Colonic mucosa (tissue), 4 donors: ENCODE results near the gene BANP. TPM values are rescaled to one million over a fixed set of nuclear protein-coding genes. Genes with fewer than 3 reads are reported as not detected.
"Not testable (repeated sequence)": the region's sequence is repeated elsewhere in the genome, so short reads cannot be mapped to it uniquely, and the experiment has no call there.

Experiments
- DNase-seq: peaks from one replicate; pipeline ENCODE4 v3.0.0-alpha.2; 2020
- H3K27ac ChIP-seq: fragments of 200-600 bp; one replicate; pipeline ENCODE4 v1.8.0; 2021
- H3K27me3 ChIP-seq: fragments of 200-600 bp; one replicate; pipeline ENCODE4 v1.8.0; 2021
- H3K36me3 ChIP-seq: fragments of 200-600 bp; one replicate; pipeline ENCODE4 v1.8.0; 2021
- H3K4me1 ChIP-seq: fragments of 200-600 bp; one replicate; pipeline ENCODE4 v1.8.0; 2021; ENCODE audit warnings: mild to moderate bottlenecking
- H3K4me3 ChIP-seq: fragments of 200-600 bp; one replicate; pipeline ENCODE4 v1.8.0; 2021
- H3K9ac ChIP-seq, 2 donors: one replicate each; pipeline ENCODE4 v1.7.0; 2013; ENCODE audit warnings: control low read depth in 2 of 2, low read depth in 2 of 2, low read length in 2 of 2
- H3K9me3 ChIP-seq: fragments of 200-600 bp; one replicate; pipeline ENCODE4 v1.8.0; 2021
- CTCF ChIP-seq: fragments of 200-600 bp; IDR thresholded peaks from one replicate; pipeline ENCODE4 v1.8.0; 2022; ENCODE audit warnings: antibody characterized with exemption, mild to moderate bottlenecking
- intact Hi-C: fragments of 100-400 bp; cut with DNase I; formaldehyde crosslinking; loops from one replicate; pipeline ENCODE4 v1.14.1; 2022
- total RNA-seq, 2 donors: library from RNA; stranded (reverse); fragmentation: NEBNext Ultra II Directional in 1 of 2; extraction: Animal tissue kit (Norgen Biotek cat#: 25700) in 1 of 2; gene quantifications; one replicate each; pipeline ENCODE4 v1.2.1, GENCODE V29; 2021
- donor health status: healthy.
- donor health status: DM: no; HTN: no; CAD: no.
- donor health status: DM: no; HTN: no; CAD: no.

Gene BANP
- total RNA-seq, 2 donors from 2014 or later, result 18.6 to 29.7 TPM

- Histone ChIP-seq H3K36me3 (no peaks in the 10 kb centered on the region), H3K27ac (no peak overlapping the region), H3K9me3 (no peaks in the 10 kb centered on the region), H3K4me3 (no peak overlapping the region), H3K9ac (no peak overlapping the region), H3K27me3 (no peaks in the 10 kb centered on the region), H3K4me1 (no peaks in the 10 kb centered on the region)
- intact Hi-C loops, result no loop called here
- no peak for DNase-seq
- no peak for TF ChIP-seq CTCF
These were observed 151.8 kb downstream of the BANP start for GRCh38 chr16:88103011-88103410.

- no peak for DNase-seq
- no peak for TF ChIP-seq CTCF
- H3K9ac ChIP-seq, result no peak overlapping the region
- no peaks in the 10 kb centered on the region for H3K36me3 ChIP-seq
- intact Hi-C loops, result no loop called here
- H3K27ac ChIP-seq, result no peak overlapping the region
- H3K4me1 ChIP-seq, result no peaks in the 10 kb centered on the region
- H3K9me3 ChIP-seq, result no peaks in the 10 kb centered on the region
- no peaks in the 10 kb centered on the region for H3K27me3 ChIP-seq
- H3K4me3 ChIP-seq, result no peak overlapping the region
These were observed 152.5 kb downstream of the BANP start for GRCh38 chr16:88103581-88104188.

GRCh38 chr16:88104363-88104762 is 153.1 kb downstream of the BANP start:
- H3K4me1 ChIP-seq, H3K9me3 ChIP-seq, H3K36me3 ChIP-seq, intact Hi-C loops, H3K27ac ChIP-seq, H3K4me3 ChIP-seq, DNase-seq, H3K27me3 ChIP-seq, H3K9ac ChIP-seq: not testable (repeated sequence)

- intact Hi-C loops, H3K9ac ChIP-seq, H3K4me1 ChIP-seq, H3K27me3 ChIP-seq, H3K27ac ChIP-seq, H3K4me3 ChIP-seq, H3K36me3 ChIP-seq, DNase-seq, H3K9me3 ChIP-seq: not testable (repeated sequence)
These were observed 154.4 kb downstream of the BANP start for GRCh38 chr16:88105574-88106140.

- H3K4me3 ChIP-seq, H3K4me1 ChIP-seq, H3K9me3 ChIP-seq, H3K36me3 ChIP-seq, intact Hi-C loops, H3K27me3 ChIP-seq, DNase-seq, H3K9ac ChIP-seq, H3K27ac ChIP-seq: not testable (repeated sequence)
These were observed 155.3 kb downstream of the BANP start for GRCh38 chr16:88106566-88106965.

- intact Hi-C loops, result no loop called here
- H3K9me3 ChIP-seq, result no peaks in the 10 kb centered on the region
- no peaks in the 10 kb centered on the region for H3K36me3 ChIP-seq
- no peak overlapping the region for H3K9ac ChIP-seq
- H3K27me3 ChIP-seq, result no peaks in the 10 kb centered on the region
- no peaks in the 10 kb centered on the region for H3K4me1 ChIP-seq
- no peak overlapping the region for H3K4me3 ChIP-seq
- DNase-seq, result no peak
- TF ChIP-seq CTCF, result no peak
- no peak overlapping the region for H3K27ac ChIP-seq
These were observed 157.5 kb downstream of the BANP start for GRCh38 chr16:88108762-88109161.

- H3K27me3 ChIP-seq, H3K9me3 ChIP-seq, H3K27ac ChIP-seq, H3K4me3 ChIP-seq, H3K9ac ChIP-seq, H3K36me3 ChIP-seq, DNase-seq, H3K4me1 ChIP-seq, intact Hi-C loops: not testable (repeated sequence)
These were observed 158.7 kb downstream of the BANP start for GRCh38 chr16:88109726-88110621.

- H3K4me1 ChIP-seq, H3K4me3 ChIP-seq, intact Hi-C loops, DNase-seq, H3K27ac ChIP-seq, H3K9me3 ChIP-seq, H3K27me3 ChIP-seq, H3K9ac ChIP-seq, H3K36me3 ChIP-seq: not testable (repeated sequence)
These were observed 159.8 kb downstream of the BANP start for GRCh38 chr16:88110875-88111494.

GRCh38 chr16:88111976-88112375 is 160.7 kb downstream of the BANP start:
- H3K4me1 ChIP-seq, H3K27ac ChIP-seq, DNase-seq, H3K9ac ChIP-seq, H3K36me3 ChIP-seq, H3K4me3 ChIP-seq, intact Hi-C loops, H3K27me3 ChIP-seq, H3K9me3 ChIP-seq: not testable (repeated sequence)
